Activated T-helper 2 cell treated with anti-CD3 and anti-CD28 coated beads, Interferon-gamma antibody, Interleukin-2, Interleukin-4, amounts not matched to agents 10 μg/mL and 5 μg/mL and 100 μg/mL, durations not matched to agents 14 hours and 24 hours and 36 hours (primary cell): Measurements from ENCODE around the gene FAM83G. TPM values are rescaled to one million over a fixed set of nuclear protein-coding genes. Genes with fewer than 3 reads are reported as not detected.

Experiments used
- DNase-seq: peaks from one replicate; pipeline ENCODE4 v3.0.0; 2021; ENCODE audit warnings: low spot score
- H3K27ac Mint-ChIP-seq: one replicate; pipeline ENCODE4 v1.8.0; 2021; ENCODE audit warnings: mixed read lengths
- H3K27me3 Mint-ChIP-seq: one replicate; pipeline ENCODE4 v1.8.0; 2021; ENCODE audit warnings: low read depth, mixed read lengths
- H3K36me3 Mint-ChIP-seq: one replicate; pipeline ENCODE4 v1.8.0; 2021; ENCODE audit warnings: low read depth, mixed read lengths
- H3K4me1 Mint-ChIP-seq: one replicate; pipeline ENCODE4 v1.8.0; 2021; ENCODE audit warnings: low read depth, mixed read lengths
- H3K4me3 Mint-ChIP-seq: one replicate; pipeline ENCODE4 v1.8.0; 2021; ENCODE audit warnings: low read depth, mild to moderate bottlenecking, moderate library complexity, mixed read lengths
- H3K9me3 Mint-ChIP-seq: one replicate; pipeline ENCODE4 v1.8.0; 2021; ENCODE audit warnings: mixed read lengths
- intact Hi-C: fragments of 100-400 bp; cut with micrococcal nuclease; formaldehyde crosslinking; loops from one replicate; pipeline ENCODE4 v1.15.1; 2023
- total RNA-seq: library from RNA; stranded (reverse); gene quantifications from 2 replicates; pipeline ENCODE4 v1.2.3, GENCODE V29; 2022

The FAM83G gene
- total RNA-seq, 1 donor from 2014 or later = 14.0 TPM

DNA sequence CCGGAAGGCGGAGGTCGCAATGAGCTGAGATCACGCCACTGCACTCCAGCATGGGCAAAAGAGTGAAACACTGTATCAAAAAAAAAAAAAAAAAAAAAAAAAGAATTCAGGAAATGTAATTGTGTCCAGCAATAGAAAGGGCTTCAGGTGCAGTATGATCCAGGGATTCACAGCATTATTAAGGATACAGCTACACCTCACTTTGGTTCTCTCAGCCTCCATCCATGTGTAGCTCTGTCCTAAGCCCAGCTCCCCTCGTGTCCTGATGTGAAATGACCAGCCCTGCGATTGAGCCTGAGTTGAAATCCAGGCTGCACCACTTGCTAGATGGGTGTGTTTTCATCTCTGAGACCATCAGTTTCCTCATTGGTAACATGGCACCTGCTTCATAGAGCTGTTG, 49.6 kb downstream of the FAM83G start:
- no peak overlapping the region for H3K4me3 Mint-ChIP-seq
- no peaks in the 10 kb centered on the region for H3K9me3 Mint-ChIP-seq
- H3K4me1 Mint-ChIP-seq = peaks cover 14% of the 10 kb centered on the region
- peak overlapping the region; percentile 84 for H3K27ac Mint-ChIP-seq
- intact Hi-C loops = no loop called here
- DNase-seq = no peak
- H3K27me3 Mint-ChIP-seq = peaks cover 4% of the 10 kb centered on the region
- no peaks in the 10 kb centered on the region for H3K36me3 Mint-ChIP-seq

DNA sequence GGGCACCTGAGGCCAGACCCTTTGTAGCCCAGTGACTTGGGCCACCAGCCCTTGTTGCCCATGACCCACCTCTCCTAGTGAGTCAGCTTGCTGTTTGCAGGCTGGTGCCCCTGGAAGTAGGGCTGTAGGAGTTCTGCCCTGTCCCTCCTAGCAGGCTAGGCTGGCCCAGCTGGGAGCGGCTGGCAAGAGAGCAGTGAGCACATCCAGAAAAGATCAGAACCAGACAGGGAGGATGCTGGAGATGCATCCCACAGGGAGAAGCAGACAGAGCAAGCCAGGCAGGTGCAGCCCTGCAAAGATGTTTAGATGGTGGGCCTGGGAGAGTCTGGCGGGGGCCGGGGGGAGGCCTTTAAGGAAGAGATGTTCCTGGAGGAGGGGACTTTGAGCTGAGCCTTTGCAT, 50.2 kb downstream of the FAM83G start:
- intact Hi-C loops = no loop called here
- Mint-ChIP-seq H3K27me3 (peaks cover 6% of the 10 kb centered on the region), H3K9me3 (no peaks in the 10 kb centered on the region), H3K4me3 (no peak overlapping the region), H3K36me3 (no peaks in the 10 kb centered on the region), H3K27ac (peak overlapping the region; percentile 11), H3K4me1 (peaks cover 14% of the 10 kb centered on the region)
- DNase-seq = no peak

DNA sequence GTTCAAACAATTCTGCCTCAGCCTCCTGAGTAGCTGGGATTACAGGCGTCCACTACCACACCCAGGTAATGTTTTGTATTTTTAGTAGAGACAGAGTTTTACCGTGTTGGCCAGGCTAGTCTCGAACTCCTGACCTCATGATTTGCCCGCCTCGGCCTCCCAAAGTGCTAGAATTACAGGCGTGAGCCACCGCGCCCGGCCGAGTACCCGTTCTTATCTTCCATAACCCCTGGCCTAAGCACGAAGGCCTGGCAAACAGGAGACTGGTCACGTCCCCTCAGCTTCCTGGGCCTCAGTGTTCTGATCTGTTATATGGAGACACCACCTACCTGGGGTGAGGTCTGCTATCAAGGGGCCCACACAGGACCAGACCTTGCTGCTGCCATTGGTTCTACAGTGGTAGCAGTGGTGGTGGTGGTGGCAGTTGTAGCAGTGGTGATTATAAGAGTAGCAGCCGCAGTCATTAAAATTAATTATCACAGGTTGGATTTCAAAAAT, 51.3 kb downstream of the FAM83G start:
- no peak overlapping the region for H3K4me3 Mint-ChIP-seq
- no peak overlapping the region for H3K27ac Mint-ChIP-seq
- no peaks in the 10 kb centered on the region for H3K36me3 Mint-ChIP-seq
- no peak for DNase-seq
- peaks cover 14% of the 10 kb centered on the region for H3K4me1 Mint-ChIP-seq
- peaks cover 6% of the 10 kb centered on the region for H3K27me3 Mint-ChIP-seq
- intact Hi-C loops = no loop called here
- H3K9me3 Mint-ChIP-seq = no peaks in the 10 kb centered on the region

DNA sequence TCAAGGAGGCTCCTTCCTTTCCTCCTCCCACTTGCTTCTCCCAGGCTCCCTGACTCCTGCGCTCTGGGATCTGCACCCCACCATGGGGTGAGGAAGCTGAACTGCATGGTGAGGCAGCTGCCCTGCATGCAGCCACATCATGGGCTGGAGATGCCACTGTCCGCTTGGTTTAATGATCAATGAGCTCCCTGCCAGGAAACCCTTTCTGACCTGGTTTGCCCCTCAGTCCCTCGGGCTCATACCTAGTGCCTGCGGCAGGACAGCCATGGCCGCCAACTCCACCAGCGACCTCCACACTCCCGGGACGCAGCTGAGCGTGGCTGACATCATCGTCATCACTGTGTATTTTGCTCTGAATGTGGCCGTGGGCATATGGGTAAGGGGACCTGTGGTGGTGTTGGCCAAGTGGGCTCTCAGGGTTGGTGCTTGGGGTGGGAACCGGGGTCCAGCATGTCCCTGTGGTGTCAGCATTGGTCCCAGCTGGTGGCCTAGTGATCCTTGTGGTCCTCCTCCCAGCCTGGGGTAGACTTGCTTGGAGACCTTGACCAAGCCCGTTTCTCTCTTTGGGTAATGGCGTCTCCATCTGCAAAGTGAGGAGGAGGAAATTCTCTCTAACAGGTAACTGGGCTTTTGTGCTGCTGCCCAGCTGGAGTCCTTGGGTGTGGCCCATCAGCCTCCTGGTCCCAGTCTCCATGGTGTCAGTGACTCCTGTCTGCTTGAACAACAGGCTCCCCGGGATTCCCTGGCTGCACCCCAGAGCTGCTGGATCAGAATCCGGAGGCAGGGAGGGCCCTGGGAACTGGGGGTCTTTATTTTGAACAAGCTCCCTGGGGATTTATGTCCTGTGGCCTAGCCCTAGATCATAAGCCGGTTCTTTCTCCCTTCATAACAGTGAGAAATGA, 52.4 kb downstream of the FAM83G start, which contains the start of gene SLC5A10:
TSS of gene SLC5A10 (plus strand) at position 225 of the 902 bp plus-strand sequence. CDS start at position 266, 41 bp downstream.
- intact Hi-C loops = no loop called here
- no peaks in the 10 kb centered on the region for H3K36me3 Mint-ChIP-seq
- no peak within 1 kb of the TSS for H3K4me3 Mint-ChIP-seq
- no peak for DNase-seq
- peaks cover 10% of the 10 kb centered on the region for H3K27me3 Mint-ChIP-seq
- H3K4me1 Mint-ChIP-seq = peaks cover 11% of the 10 kb centered on the region
- no peaks in the 10 kb centered on the region for H3K9me3 Mint-ChIP-seq
- no peak within 1 kb of the TSS for H3K27ac Mint-ChIP-seq

DNA sequence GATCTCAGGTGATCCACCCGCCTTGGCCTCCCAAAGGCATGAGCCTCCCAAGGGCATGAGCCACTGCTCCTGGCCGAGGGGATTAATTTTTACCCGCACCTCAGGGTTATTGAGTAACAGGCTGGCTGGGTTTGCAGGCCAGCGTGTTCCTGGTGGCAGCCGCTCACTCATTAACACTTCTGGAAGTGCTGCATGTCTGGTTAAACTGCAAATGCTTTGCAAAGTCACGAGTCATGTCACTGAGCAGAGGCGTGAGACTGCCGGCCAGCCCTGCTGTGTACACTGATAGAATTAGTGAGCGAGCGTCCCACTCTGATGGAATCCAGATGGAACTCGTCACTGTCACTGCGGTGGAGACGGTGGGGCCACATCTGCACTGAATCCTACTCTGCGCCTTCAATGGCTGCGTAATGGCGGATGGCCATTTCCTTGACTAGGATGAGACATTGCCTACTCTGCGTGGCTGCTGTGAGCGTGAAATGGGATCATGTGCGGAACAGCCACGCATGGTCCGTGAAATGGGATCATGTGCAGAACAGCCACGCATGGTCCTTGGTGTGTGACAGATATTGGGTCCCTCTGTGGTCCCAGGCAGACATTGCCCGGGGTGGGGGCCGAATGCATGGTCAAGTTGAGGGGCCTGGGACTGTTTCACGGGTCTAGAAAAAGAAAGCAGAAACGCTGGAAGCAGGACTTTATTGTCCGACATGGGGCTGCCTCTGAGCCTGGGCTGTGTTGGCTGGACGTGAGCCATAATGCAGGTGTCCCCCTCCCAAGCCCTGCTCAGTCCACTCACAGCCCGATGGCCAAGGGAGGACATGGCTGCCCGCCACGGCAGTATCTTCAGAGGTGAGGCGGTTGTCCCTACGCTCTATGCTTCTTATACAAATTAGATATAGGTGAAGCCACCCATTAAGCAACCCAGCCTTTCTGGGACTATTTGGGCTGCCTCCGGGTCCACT, 53.3 kb downstream of the FAM83G start:
- H3K27me3 Mint-ChIP-seq = peaks cover 14% of the 10 kb centered on the region
- no peaks in the 10 kb centered on the region for H3K36me3 Mint-ChIP-seq
- intact Hi-C loops = no loop called here
- no peak overlapping the region for H3K4me3 Mint-ChIP-seq
- DNase-seq = no peak
- no peak overlapping the region for H3K27ac Mint-ChIP-seq
- peaks cover 11% of the 10 kb centered on the region for H3K4me1 Mint-ChIP-seq
- no peaks in the 10 kb centered on the region for H3K9me3 Mint-ChIP-seq

DNA sequence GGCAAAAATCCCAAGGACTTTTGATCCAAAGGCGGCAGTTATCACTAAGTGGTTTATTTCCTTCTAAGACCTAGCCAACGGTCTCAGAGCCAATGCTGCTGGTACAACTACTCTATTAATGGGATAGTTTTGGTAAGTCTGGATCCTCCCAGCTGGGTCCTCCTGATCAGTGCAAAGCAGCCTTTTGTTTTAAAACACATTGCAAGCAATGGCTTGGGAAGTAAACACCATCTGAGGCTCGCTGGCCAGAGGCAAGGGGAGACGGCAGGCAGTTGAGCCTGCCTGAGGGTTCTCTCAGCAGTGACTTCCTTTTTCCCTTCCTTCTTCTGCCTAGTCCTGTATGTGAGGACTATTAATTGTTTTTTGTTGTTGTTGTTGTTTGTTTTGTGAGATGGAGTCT, 54.2 kb downstream of the FAM83G start:
- Mint-ChIP-seq H3K36me3 (no peaks in the 10 kb centered on the region), H3K9me3 (no peaks in the 10 kb centered on the region), H3K27ac (no peak overlapping the region), H3K4me3 (no peak overlapping the region), H3K4me1 (peaks cover 8% of the 10 kb centered on the region), H3K27me3 (peaks cover 18% of the 10 kb centered on the region)
- DNase-seq = no peak
- intact Hi-C loops = no loop called here

DNA sequence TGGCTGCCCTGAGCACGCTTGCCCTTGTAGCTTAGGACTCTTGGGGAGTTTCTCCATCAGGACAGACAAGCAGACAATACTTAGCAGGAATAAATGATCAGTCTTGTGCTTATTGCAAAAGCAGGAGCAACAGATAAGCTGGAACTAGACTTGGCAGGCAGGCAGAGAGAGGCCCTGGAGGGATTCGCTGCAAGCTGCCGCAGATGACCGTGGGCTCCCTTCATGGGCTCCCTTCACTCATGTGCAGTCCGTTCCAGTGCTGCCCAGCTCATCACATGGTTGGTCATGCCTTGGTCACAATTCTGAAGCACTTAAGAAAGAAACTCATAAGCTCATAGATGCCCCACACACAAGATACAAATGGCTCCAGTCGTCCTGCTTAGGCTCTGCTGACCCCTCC, 55.0 kb downstream of the FAM83G start:
- Mint-ChIP-seq H3K4me3 (no peak overlapping the region), H3K27me3 (peaks cover 23% of the 10 kb centered on the region), H3K9me3 (no peaks in the 10 kb centered on the region), H3K4me1 (peaks cover 5% of the 10 kb centered on the region), H3K27ac (no peak overlapping the region), H3K36me3 (no peaks in the 10 kb centered on the region)
- DNase-seq = no peak
- intact Hi-C loops = no loop called here

DNA sequence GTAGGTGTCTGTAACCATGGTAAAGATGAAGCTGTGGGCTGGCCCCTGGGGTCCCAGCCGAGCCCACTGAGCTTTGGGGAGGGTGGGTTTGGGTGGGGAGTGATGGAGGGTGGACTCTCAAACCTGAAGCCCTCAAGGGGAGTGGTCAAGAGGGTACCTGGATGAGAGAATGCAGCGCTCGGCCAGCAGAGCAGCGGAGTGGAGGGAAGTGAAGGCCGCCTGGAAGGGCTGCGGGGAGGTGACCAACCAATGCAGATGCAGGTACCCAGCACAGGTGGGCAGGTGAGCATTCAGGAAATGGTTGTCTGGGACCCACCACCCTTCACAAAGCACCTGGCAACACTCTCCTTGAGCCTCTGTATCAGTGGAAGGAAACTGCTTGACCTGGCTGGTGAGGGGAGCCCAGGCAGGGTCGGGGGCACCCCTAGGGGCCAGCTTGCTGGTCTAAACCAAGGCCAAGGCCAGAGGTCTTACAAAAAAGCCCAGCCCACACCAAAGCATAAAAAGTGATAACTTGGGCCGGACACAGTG, 56.0 kb downstream of the FAM83G start:
- Mint-ChIP-seq H3K36me3 (no peaks in the 10 kb centered on the region), H3K27ac (no peak overlapping the region), H3K9me3 (no peaks in the 10 kb centered on the region), H3K4me1 (no peaks in the 10 kb centered on the region), H3K27me3 (peaks cover 29% of the 10 kb centered on the region), H3K4me3 (no peak overlapping the region)
- DNase-seq = no peak
- intact Hi-C loops = no loop called here

DNA sequence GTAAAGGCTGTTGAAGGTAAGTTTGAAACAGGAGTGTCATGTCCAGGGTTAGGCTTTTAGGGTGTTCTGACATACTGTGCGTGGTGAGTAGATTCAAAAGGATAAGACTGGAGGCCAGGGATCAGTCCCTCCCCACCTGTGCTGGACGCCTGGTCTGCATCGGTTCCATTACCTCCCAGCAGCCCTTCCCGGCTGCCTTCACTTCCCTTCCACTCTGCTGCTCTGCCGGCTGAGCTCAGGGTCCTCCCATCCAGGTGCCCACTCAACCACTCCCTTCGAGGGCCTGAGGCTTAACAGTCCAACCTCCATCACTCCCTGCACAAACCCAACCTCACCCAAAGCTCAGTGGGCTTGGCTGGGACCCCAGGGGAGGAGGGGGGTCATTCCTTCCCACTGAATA, 56.7 kb downstream of the FAM83G start:
- intact Hi-C loops = no loop called here

DNA sequence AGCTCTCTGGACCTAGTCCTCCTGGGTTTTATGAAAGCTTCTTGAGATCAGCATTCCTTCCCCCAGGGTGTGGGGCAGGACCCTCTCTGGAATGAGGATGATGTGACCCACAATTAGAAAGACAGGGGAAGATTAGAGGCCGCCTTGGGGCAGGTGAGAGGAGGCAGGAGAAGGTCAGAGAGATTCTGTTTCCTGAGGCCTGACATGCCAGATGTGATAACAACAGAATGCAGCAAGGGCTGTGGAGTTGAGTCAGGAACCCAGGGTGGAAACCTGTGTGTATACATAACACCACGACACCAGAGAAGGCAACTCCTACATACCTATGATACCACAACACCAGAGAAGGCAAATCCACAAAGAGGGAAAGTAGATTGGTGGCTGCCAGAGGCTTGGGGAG, 58.0 kb downstream of the FAM83G start:
- H3K9me3 Mint-ChIP-seq = no peaks in the 10 kb centered on the region

More for the DNA sequence above, 56.7 kb downstream of the FAM83G start:
- no peak for DNase-seq
- Mint-ChIP-seq H3K4me1 (no peaks in the 10 kb centered on the region), H3K27ac (no peak overlapping the region), H3K9me3 (no peaks in the 10 kb centered on the region), H3K4me3 (no peak overlapping the region), H3K36me3 (no peaks in the 10 kb centered on the region), H3K27me3 (peaks cover 33% of the 10 kb centered on the region)

DNA sequence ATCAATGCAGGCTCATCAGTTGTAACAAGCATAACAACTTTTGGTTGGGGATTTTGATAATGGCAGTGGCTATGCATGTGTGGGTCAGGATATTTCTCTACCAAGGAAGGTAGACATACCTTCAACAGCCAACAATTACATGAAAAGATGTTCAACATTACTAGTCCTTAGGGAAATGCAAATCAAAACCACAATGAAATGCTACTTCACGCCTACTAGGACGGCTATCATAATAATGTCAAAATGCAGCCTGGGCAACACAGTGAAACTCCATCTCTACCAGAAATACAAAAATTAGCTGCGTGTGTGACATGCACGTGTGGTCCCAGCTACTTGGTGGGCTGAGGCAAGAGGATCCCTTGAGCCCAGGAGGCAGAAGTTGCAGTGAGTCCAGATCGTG, 59.9 kb downstream of the FAM83G start:
- no peak for DNase-seq
- Mint-ChIP-seq H3K9me3 (no peaks in the 10 kb centered on the region), H3K27ac (no peak overlapping the region), H3K36me3 (no peaks in the 10 kb centered on the region), H3K4me1 (peaks cover 4% of the 10 kb centered on the region), H3K4me3 (no peak overlapping the region), H3K27me3 (peaks cover 38% of the 10 kb centered on the region)
- intact Hi-C loops = no loop called here

More for the DNA sequence above, 58.0 kb downstream of the FAM83G start:
- H3K27ac Mint-ChIP-seq = no peak overlapping the region
- intact Hi-C loops = no loop called here
- no peaks in the 10 kb centered on the region for H3K36me3 Mint-ChIP-seq
- no peaks in the 10 kb centered on the region for H3K4me1 Mint-ChIP-seq
- no peak for DNase-seq
- H3K27me3 Mint-ChIP-seq = peaks cover 38% of the 10 kb centered on the region
- no peak overlapping the region for H3K4me3 Mint-ChIP-seq

DNA sequence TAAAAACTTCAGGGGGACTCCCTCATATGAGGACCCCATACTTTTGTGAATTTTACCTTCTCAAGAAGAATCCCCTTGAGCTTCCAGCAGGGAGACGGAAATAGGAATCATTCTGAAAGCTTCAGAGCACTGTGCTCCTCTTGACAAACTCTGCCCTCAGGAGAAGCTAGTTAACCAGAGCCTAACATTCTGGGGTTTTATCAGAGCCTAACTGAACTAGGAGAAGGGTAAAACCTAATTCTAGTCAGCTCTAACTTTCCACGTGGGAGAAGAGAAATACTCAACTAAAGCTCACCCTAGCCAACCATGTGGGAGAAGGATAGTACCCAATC, 65.9 kb downstream of the FAM83G start:
- intact Hi-C loops = no loop called here
- Mint-ChIP-seq H3K27me3 (peaks cover 21% of the 10 kb centered on the region), H3K36me3 (peaks cover 2% of the 10 kb centered on the region), H3K9me3 (no peaks in the 10 kb centered on the region), H3K4me1 (peaks cover 6% of the 10 kb centered on the region), H3K4me3 (no peak overlapping the region), H3K27ac (no peak overlapping the region)
- no peak for DNase-seq
